Stimulated activated naive CD4-positive, alpha-beta T cell treated with Interleukin-2 at 50 U/mL for 16 hours (primary cell): ENCODE measurements around the gene MAP4K5.

Source experiments
- DNase-seq: peaks from one replicate; lab custom pipeline; 2025; lab: John Stamatoyannopoulos, UW

MAP4K5 gene

GRCh38 chr14:50476134-50476533 is 56.2 kb downstream of the MAP4K5 start:
- no peak for DNase-seq

- no peak for DNase-seq
Measured at GRCh38 chr14:50475460-50475859, 56.9 kb downstream of the MAP4K5 start.

GRCh38 chr14:50471838-50472465 is 60.4 kb downstream of the MAP4K5 start:
- DNase-seq, result no peak

GRCh38 chr14:50469982-50470381 is 62.4 kb downstream of the MAP4K5 start:
- DNase-seq, result no peak

- no peak for DNase-seq
Measured at GRCh38 chr14:50462111-50462510, 70.3 kb downstream of the MAP4K5 start.

GRCh38 chr14:50453869-50454268 is 78.5 kb downstream of the MAP4K5 start:
- no peak for DNase-seq

- no peak for DNase-seq
Measured at GRCh38 chr14:50452979-50453705, 79.2 kb downstream of the MAP4K5 start.

GRCh38 chr14:50452296-50452695 is 80.1 kb downstream of the MAP4K5 start:
- no peak for DNase-seq

GRCh38 chr14:50451854-50452253 is 80.5 kb downstream of the MAP4K5 start:
- DNase-seq, result no peak

GRCh38 chr14:50447461-50447860 is 84.9 kb downstream of the MAP4K5 start:
- no peak for DNase-seq

GRCh38 chr14:50434528-50434927 is 97.8 kb downstream of the MAP4K5 start:
- no peak for DNase-seq

GRCh38 chr14:50432131-50432530 is 100.2 kb downstream of the MAP4K5 start:
- no peak for DNase-seq

GRCh38 chr14:50425816-50426215 is 106.6 kb downstream of the MAP4K5 start:
- DNase-seq, result no peak

GRCh38 chr14:50425105-50425504 is 107.3 kb downstream of the MAP4K5 start:
- no peak for DNase-seq

- no peak for DNase-seq
Measured at GRCh38 chr14:50423529-50423928, 108.8 kb downstream of the MAP4K5 start.

- DNase-seq, result no peak
Measured at GRCh38 chr14:50421499-50421898, 110.9 kb downstream of the MAP4K5 start.

GRCh38 chr14:50417853-50418252 is 114.5 kb downstream of the MAP4K5 start:
- DNase-seq, result no peak

GRCh38 chr14:50410921-50411320 is 121.4 kb downstream of the MAP4K5 start:
- DNase-seq, result no peak

- DNase-seq, result no peak
Measured at GRCh38 chr14:50410071-50410470, 122.3 kb downstream of the MAP4K5 start.

- no peak for DNase-seq
Measured at GRCh38 chr14:50407111-50407812, 125.1 kb downstream of the MAP4K5 start.

GRCh38 chr14:50403419-50403818 is 128.9 kb downstream of the MAP4K5 start:
- DNase-seq, result no peak

- DNase-seq, result no peak
Measured at GRCh38 chr14:50402965-50403364, 129.4 kb downstream of the MAP4K5 start.

GRCh38 chr14:50400461-50400860 is 131.9 kb downstream of the MAP4K5 start:
- DNase-seq, result no peak
